HG03520 (cell line): ENCODE results near the gene MIGA1.
A peak's percentile ranks its signal among the peaks of the same experiment; 100 is the strongest.
"Not testable (repeated sequence)": the region's sequence is repeated elsewhere in the genome, so short reads cannot be mapped to it uniquely, and the experiment has no call there.

Experiments used
- ATAC-seq: cut with Tn5 transposase; IDR thresholded peaks from one replicate; pipeline ENCODE4 v1.9.1; 2021; ENCODE audit warnings: mild to moderate bottlenecking, moderate library complexity; ENCODE audit not compliant: unreplicated experiment

MIGA1 gene, protein sequence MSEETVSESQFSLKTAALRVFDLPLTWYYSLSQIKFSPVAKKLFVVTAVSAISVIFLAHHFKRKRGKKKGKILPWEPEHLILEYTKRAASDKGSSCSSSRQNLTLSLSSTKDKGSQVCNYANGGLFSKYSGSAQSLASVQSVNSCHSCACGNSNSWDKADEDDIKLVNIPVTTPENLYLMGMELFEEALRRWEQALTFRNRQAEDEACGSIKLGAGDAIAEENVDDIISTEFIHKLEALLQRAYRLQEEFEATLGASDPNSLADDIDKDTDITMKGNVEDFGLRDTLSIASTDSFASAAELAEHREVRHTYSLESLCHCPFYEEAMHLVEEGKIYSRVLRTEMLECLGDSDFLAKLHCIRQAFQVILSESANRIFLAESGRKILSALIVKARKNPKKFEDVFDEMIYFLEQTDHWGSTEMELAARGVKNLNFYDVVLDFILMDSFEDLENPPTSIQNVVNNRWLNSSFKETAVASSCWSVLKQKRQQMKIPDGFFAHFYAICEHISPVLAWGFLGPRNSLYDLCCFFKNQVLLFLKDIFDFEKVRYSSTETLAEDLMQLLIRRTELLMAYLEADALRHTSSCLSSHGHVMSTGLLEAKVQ

DNA sequence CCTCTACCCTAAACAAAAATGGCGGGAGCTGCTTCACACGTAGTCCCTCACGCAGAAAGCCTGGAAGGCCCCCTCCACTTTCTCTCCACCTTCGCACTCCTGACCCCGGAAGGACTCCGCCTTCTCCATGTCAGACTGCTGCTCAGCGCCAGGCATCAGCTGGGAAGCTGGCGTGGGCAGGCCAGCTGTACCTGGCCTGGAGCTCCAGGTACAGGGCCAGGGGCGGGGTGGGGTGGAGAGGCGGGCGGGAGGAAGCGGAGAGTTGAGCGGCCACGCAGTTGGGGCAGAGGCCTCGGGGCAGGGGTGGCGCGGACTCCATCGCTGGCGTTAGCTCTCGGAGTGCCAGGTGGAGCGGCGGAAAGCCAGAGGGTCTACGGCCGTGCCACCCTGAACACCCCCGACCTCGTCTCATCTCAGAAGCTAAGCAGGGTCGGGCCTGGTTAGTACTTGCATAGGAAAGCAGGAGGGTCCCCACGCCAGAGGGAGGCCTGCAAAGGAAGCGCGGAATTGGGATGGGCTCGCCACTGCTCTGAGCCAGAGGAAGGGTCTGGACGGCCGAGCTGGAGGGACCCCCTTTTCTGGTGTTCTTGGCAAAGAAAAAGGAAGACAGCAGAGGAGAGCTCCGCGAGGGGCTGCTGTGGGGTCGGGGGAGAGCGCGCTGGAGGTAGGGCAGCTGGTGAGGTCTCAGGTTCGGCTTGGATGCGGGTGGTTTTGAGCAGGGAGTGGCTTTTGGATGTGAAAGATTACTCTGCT, at the start of gene MIGA1:
MIGA1 (plus strand) TSS at position 121 of the 753 bp plus-strand sequence. CDS start 3,604 bp downstream, outside the sequence.
- ATAC-seq, result peak; percentile 93

DNA sequence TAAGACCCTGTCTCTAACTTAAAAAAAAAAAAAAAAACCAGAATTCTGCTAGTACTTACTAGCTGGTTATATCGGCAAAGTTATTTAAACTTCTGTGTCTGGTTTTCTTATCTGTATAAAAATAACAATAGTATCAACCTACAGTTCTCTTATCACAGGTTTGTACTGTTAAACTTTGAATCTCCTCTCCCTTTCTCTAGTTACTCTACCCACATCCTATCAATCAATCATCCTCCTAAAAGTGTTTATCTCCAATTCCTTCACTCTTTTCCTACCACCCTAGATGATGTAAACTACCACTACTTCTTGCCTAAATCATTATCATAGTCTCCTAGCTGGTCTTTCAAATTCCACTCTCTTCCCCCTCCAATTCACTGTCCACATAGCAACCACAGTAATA, 47.4 kb upstream of the MIGA1 start:
- no peak for ATAC-seq

DNA sequence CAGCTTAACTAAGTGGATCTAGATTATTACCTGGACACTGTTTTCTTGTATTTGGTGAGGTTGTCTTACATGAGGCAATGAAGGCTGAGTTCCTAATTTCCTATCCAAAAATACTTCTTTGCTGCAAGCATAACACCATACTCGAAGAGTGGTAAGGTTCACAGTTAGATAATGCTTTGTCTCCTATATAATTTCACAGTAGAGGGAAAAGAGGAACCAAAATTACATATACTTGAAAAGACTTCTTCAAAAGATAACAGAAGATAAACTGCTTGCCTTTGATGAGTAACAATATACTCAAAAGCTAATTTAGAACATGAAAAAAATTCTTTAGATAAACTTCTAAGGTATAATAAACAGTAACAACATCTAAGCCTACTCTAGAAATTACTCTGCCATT, 40.2 kb upstream of the MIGA1 start:
- no peak for ATAC-seq

DNA sequence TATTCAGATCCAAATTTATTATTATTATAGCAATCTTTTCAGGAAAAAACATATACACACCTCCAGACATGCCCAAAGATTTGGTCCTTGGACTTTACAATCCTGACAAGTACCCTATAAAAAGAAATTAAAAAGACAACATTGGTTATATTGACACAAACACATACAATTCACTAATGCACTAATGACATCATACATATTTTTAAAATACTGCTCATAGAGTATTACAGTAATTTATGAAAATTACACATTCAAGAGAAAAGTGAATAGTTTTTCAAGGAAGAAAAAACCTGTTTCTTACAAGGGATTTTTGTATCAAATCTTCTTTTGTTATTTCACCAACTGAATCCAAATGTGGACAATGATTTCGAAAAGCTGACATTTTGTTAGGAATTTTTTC, 38.1 kb upstream of the MIGA1 start:
- no peak for ATAC-seq

DNA sequence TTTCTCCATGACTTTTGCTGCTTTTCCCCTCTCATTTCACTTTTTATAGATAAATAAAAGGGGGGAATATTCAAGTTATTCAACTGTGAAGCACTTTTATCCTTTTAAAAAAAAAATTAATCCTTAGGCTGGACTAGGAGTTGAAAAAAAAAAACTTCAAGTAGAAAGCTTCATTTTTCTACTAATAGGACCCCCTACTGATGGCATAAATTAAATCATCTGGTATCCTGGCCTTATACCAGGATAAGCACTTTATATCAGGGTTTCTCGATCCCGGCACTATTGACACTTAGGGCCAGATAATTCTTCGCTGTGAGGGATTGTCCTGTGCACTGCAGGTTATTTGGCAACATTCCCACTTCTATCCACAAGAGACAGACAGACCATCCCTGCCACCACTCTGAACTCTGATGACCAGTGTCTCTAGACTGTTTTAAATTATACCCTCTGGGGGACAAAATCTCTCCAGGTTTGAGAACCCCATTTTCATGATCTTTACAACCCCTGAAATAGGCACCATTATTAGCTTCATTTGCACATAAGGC, 37.4 kb upstream of the MIGA1 start:
- ATAC-seq, result no peak

DNA sequence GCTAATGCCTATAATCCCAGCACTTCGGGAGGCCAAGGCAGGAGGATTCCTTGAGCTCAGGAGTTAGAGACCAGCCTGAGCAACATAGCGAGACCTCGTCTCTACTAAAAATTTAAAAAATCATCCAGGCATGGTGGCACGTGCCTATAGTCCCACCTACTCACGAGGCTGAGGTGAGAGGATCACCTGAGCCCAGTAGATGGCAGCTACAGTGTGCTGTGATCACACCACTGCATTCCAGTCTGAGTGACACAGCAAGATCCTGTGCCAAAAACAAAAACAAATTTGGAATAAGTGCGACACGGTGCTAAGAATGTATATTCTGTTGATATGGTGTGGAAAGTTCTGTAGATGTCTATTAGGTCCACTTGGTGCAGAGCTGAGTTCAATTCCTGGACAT, 34.9 kb upstream of the MIGA1 start:
- no peak for ATAC-seq

DNA sequence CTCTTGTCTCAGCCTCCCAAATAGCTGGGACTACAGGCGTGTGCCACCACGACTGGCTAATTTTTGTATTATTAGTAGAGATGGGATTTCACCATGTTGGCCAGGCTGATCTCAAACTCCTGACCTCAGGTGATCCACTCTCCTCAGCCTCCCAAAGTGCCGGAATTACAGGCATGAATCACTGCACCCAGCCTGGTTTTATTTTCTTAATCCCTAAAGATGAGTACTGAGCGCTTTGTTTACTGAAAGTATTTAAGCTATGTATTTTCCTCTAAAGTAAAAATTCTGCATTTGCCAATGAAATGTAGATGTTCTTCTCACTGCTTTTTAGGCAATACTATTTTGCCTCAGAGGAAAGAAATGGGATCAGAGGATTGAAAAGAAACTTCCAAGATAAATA, 30.0 kb upstream of the MIGA1 start:
- not testable (repeated sequence) for ATAC-seq

DNA sequence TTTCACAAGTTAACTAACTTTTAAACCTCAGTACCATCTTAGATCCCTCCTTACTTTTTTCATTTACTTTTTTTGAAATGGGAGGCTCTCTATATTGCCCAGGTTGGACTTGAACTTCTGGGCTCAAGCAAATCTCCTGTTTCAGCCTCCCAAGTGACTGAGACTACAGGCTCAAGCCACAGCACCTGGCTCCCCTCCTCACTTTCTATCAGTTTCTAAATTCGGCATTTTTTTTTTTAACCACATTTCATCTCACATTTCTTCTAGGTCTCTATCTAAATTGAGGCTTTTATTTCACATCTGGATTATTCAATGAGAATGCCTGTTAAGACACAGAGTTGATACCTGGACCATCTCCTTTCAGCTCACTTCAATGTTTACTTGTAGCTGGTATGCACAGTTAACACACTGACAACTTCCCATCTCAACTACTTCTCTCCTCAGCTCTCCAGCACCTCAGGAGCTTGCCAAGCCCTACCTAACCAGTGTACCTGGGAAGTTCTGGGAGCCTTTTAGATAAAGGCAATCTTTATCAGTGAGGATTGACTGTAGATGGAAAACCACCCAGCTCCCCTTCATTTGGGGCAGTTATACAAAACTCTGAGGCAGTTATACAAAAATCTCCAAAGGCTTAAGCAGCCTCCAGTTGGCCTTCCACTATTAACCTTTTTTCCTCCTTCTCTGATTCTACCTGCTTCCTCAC, 23.2 kb upstream of the MIGA1 start:
- no peak for ATAC-seq

DNA sequence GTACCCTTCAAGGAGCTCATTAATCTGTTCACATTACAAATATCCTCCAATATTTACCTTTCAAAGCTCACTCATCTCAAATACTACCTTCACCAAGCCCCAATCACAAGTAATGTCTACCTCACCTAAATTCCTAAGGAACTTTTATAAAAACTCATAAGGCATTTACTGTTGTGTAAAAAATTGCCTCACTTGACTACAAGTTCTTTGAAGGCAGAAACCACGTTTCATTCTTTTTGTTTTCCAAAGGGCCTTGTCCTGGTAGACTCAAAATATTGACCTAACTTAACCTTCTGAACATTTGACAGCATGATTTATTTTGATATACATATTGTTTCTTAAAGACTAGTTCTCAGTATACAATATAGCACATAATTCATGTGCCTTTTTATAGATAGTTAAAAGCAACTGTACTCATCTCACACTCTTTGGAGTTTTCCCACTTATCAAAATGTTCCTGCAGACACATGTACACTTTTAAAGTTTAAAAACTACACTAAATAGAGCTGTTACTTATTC, 22.3 kb upstream of the MIGA1 start:
- ATAC-seq, result no peak

DNA sequence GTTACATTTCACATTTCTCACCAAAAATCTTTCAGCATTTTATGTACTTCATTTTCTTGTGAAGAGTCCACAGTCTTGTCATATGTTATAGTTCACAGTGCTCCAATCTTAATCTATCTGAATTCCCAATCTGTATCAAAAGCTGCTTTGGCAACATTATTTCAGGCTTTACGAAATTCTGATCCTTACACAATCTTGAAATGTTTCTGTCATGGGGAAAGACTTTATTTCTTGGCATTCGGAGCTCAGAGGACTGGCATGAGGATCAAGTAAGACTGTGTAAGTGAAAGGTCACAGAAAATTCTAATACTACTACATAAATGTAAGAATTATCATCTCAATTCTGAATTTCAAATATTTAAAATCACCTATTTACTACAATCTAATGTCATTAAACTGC, 21.8 kb upstream of the MIGA1 start:
- ATAC-seq, result no peak

DNA sequence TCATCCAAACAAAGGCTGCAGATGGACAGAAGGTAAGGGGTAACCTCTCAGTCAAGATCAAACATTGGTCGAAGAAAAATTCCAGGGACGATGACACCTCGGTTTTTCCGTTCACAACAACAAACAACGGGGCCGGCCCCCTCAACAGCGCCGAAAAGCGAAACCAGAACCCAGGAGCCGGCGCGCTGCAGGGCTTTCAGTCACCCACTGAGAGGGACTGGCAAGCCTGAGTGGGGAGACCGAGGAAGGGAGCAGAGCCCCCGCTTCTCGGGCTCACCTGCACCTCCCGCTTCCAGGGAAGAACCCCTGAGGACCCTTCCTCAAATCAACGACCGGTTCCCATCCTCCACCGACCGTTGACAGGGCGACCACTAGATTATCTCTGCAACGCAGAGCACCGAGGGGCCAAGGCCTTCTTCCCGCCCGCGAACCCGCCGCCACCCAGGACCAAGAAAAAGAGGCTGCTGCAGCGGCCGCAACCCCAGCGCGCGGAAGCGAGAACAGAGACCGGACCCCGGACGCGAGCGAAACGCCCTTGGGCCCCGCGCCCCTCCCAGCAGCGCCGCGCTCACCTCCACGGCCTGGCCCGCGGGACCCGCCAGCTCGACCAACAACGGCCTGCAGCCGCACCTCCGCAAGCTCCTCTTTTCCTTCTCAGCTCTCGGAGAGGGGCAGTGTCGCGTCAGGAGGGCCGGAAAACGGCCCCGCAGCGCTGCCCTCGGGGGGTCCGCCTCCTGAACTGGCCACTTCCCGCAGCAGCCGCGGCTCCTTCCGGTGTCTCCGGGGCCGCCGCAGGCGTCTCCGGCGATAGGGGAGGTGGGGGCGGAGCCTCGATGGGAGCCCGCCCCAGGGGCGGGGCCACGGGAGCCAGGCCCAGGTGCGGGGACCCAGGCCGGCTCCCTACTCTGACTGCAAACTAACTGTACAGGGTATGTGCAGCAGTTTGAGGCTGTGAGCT, 20.1 kb upstream of the MIGA1 start, which contains the start of gene USP33:
USP33 (minus strand) TSS at position 782 of the 958 bp plus-strand sequence. CDS start 18,155 bp downstream, outside the sequence.
- ATAC-seq, result peak; percentile 93

DNA sequence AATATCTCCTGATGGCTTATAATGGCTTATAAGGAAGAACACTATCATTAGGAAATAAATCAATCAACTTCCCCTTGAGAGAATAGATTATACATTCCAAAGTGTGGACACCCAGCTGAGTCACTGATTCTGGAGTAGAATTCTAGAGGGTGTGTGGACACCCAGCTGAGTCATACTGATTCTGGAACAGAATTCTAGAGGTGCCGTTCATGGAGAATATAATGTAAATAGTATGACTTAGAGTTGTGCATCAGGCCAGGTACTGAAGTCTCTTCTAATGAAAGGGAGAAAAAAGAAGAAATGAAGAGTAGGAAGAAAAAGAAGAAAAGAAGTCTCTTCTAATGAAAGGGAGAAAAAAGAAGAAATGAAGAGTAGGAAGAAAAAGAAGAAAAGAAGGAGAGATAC, 17.4 kb upstream of the MIGA1 start:
- ATAC-seq, result no peak

DNA sequence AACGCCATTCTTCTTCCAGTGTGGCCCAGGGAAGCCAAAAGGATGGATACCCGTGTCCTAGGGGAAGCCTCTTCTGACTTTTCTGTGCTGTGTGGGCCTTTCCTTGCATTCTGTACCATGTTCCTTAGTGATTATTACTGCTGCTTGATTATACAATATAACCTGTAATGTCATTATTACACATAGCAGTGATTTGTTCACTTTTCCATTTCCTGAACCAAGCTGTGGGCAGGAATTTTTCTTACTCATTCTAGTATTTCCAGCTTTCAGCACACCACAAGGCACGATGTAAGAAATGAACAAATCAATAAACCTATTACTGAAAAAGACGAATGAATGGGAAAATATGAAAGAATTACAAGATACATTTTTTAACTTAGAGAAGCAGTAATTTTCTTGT, 11.4 kb upstream of the MIGA1 start:
- no peak for ATAC-seq

DNA sequence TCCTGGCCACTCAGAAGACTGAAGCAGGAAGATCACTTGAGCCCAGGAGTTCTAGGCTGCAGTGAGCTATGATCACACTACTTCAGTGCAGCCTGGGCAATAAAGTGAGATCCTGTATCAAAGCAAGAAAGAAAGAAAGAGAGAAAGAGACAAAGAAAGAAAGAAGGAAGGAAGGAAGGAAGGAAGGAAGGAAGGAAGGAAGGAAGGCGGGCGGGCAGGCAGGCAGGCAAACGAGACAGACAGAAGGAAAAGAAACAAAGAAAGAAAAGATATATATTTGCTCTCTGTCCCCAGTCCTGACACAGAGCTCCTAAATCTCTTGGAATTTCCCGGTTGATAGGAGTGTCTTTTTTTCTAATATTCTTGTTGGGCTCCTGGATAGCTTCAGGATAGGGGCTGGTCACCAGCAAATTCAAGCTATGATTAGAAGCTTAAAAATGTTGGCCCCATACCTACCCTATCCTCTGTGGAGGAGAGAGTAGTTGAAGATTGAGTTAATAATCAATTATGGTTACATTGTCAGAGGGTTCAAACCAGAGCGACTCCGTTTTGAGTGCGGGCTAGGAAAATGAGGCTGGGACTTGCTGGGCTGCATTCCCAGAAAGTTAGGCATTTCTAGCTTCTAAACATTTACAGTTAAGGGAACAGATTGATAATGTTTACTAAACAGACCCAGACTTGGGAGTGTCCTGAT, 3.3 kb upstream of the MIGA1 start:
- ATAC-seq, result no peak

DNA sequence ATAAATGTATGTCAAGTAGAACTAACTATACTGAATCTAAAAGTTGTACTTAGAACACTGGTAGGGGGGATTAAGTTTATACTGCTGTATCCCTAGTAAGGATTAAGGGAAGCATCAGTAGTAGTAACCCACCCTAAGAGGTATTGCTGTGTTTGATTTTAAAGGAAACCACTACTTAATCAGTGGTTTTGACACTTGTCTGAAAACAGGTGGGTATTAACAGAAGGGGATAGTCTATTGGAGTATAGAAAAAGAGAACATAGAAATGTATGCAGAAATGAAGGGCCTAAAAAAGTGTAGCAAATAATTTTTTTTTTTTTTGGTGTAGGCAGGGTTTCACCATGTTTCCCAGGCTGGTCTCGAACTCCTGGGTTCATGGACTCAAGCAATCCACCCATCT, 2.2 kb downstream of the MIGA1 start:
- no peak for ATAC-seq

DNA sequence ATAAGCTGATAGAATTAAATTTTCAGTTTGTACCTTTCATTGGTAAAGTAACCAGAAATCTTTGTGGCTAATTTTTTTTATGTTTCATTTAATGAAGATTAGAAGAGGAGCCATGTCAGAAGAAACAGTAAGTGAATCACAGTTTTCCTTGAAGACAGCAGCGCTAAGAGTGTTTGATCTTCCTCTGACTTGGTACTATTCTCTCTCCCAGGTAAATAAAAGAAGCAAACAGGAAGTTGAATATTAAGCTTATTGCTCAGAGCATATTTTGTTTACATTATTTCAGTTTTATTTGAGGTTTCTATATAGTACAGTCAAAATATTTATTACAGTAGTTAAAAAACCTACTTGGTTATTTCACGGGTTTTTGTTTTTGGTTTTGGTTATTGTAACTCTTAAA, 3.7 kb downstream of the MIGA1 start:
- ATAC-seq, result no peak

DNA sequence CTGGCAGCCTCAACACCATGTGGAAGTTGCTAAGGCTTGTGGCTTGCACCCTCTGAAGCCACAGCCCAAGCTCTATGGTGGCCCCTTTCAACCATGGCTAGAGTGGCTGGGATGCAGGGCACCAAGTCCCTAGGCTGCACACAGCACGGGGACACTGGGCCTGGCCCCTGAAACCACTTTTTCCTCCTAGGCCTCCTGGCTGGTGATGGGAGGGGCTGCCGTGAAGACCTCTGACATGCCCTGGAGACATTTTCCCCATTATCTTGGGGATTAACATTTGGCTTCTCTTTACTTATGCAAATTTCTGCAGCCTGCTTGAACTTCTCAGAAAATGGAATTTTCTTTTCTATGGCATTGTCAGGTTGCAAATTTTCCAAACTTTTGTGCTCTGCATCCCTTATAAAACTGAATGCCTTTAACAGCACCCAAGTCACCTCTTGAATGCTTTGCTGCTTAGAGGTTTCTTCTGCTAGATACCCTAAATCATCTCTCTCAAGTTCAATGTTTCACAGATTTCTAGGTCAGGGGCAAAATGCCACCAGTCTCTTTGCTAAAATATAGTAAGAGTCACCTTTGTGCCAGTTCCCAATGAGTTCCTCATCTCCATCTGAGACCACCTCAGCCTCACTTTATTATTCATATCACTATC, 6.8 kb downstream of the MIGA1 start:
- not testable (repeated sequence) for ATAC-seq

DNA sequence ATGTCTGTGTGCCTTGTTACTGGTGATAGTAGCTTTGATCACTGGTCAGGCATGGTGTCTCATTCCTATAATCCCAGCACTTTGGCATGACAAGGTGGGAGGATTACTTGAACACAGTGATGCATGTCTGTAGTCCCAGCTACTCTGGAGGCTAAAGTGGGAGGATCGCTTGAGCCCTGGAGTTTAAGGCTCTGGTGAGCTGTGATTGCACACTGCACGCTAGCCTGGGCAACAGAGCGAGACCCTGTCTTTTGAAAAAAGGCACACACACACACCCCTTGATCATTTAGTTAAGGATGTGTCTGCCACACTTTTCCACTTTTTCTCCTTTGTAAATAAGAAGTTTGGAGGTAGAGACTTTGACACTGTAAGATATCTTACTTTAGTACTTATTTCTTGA, 15.1 kb downstream of the MIGA1 start:
- ATAC-seq, result no peak
